Endothelial cell of umbilical vein (primary cell): Measurements from ENCODE around the gene CDKN2B-AS1. TPM values are rescaled to one million over a fixed set of nuclear protein-coding genes. Genes with fewer than 3 reads are reported as not detected.
A peak's percentile ranks its signal among the peaks of the same experiment; 100 is the strongest.

Source experiments
- BruUV-seq: library from RNA; stranded (reverse); fragments of 400-500 nt; replicated peaks from 2 replicates; lab custom pipeline; 2021; lab: Mats Ljungman, UMichigan
- CTCF ChIA-PET: fragments of 300-600, 350-600 bp; sonication (Branson Sonifier 250); formaldehyde crosslinking; loops from one replicate; lab custom pipeline; 2021; ENCODE audit warnings: antibody characterized with exemption, inconsistent platforms; lab: Charles Lee
- POLR2A ChIA-PET: fragments of 300-600, 350-600 bp; sonication (Branson Sonifier 250); formaldehyde crosslinking; loops from one replicate; lab custom pipeline; 2021; ENCODE audit warnings: antibody characterized with exemption, inconsistent platforms; lab: Charles Lee
- DNase-seq: peaks from one replicate; pipeline ENCODE4 v3.0.0-alpha.2; 2011; ENCODE audit warnings: low read depth, low spot score
- FAIRE-seq: peaks from 2 replicates; lab custom pipeline; 2011; peaks lifted over from hg19 to GRCh38; lab: Jason Lieb, UNC
- H2AFZ ChIP-seq: 2 replicates; pipeline ENCODE4 v1.6.0; 2012; ENCODE audit warnings: low read depth, low read length, control low read depth, inconsistent platforms
- H3K27ac ChIP-seq: 2 replicates; pipeline ENCODE4 v1.5.1; 2011; ENCODE audit warnings: low read depth, mild to moderate bottlenecking, control low read depth, low read length, moderate library complexity; ENCODE audit not compliant: insufficient read depth
- H3K27me3 ChIP-seq, 2 experiments: 2 replicates each; pipeline versions ENCODE4 v1.6.0 to v1.6.1; 2011; ENCODE audit warnings: low read length in 2 of 2, mixed read lengths in 1 of 2; ENCODE audit not compliant: control insufficient read depth in 2 of 2, insufficient read depth in 2 of 2
- H3K36me3 ChIP-seq, 2 experiments: 2 replicates in 1 of 2; 3 replicates in 1 of 2; pipeline ENCODE4 v1.5.1; 2011; ENCODE audit warnings: low read length in 2 of 2, mild to moderate bottlenecking in 1 of 2, moderate library complexity in 1 of 2; ENCODE audit not compliant: control insufficient read depth in 2 of 2, insufficient read depth in 2 of 2; ENCODE audit errors: extremely low read depth in 1 of 2
- H3K4me1 ChIP-seq: 3 replicates; pipeline ENCODE4 v1.5.1; 2011; ENCODE audit warnings: mild to moderate bottlenecking, low read length; ENCODE audit not compliant: control insufficient read depth, insufficient read depth; ENCODE audit errors: extremely low read depth
- H3K4me2 ChIP-seq: 2 replicates; pipeline ENCODE4 v1.6.1; 2011; ENCODE audit warnings: low read length, control low read depth, mixed read lengths; ENCODE audit not compliant: insufficient read depth
- H3K4me3 ChIP-seq, 3 experiments: fragments of 200-600 bp in 1 of 3; sonication (generic), shearing (Covaris generic) in 1 of 3; replicated peaks in 1 of 3; 2 replicates each; pipeline ENCODE4 v1.5.1; 2011 to 2016; ENCODE audit warnings: control low read depth in 3 of 3, low read length in 3 of 3, mild to moderate bottlenecking in 2 of 3, inconsistent platforms in 1 of 3, low read depth in 1 of 3, moderate library complexity in 1 of 3; ENCODE audit not compliant: insufficient read depth in 1 of 3
- H3K79me2 ChIP-seq: 2 replicates; pipeline ENCODE4 v1.6.0; 2012; ENCODE audit warnings: low read length, inconsistent platforms; ENCODE audit not compliant: control insufficient read depth, insufficient read depth
- H3K9ac ChIP-seq: replicated peaks from 2 replicates; pipeline ENCODE3; 2011; ENCODE audit warnings: low read length, control low read depth; ENCODE audit not compliant: insufficient read depth; ENCODE audit errors: extremely low read depth
- H3K9me1 ChIP-seq: replicated peaks from 3 replicates; pipeline ENCODE4 v1.6.0; 2011; ENCODE audit warnings: mild to moderate bottlenecking, low read length; ENCODE audit not compliant: control insufficient read depth, insufficient read depth; ENCODE audit errors: extremely low read depth
- H3K9me3 ChIP-seq: replicated peaks from 2 replicates; pipeline ENCODE4 v1.5.1; 2012; ENCODE audit warnings: low read length, inconsistent platforms; ENCODE audit not compliant: control insufficient read depth, insufficient read depth
- H4K20me1 ChIP-seq: replicated peaks from 2 replicates; pipeline ENCODE3; 2011; ENCODE audit warnings: mild to moderate bottlenecking, low read length; ENCODE audit not compliant: control insufficient read depth, insufficient read depth; ENCODE audit errors: extremely low read depth
- CTCF ChIP-seq, 2 donors: IDR thresholded peaks; 1 replicate in 1 of 2; 2 replicates in 1 of 2; pipeline ENCODE4 v1.5.1; 2011; ENCODE audit warnings: low read length in 2 of 2, mild to moderate bottlenecking in 2 of 2, moderate library complexity in 2 of 2, control low read depth in 1 of 2, inconsistent platforms in 1 of 2, low read depth in 1 of 2; ENCODE audit not compliant: insufficient read depth in 1 of 2; ENCODE audit errors: extremely low read depth in 1 of 2
- EZH2 ChIP-seq: IDR thresholded peaks from 2 replicates; pipeline ENCODE4 v1.6.1; 2012; ENCODE audit warnings: borderline replicate concordance, low read depth, mild to moderate bottlenecking, moderate library complexity, low read length, inconsistent platforms; ENCODE audit not compliant: severe bottlenecking
- FOS ChIP-seq: IDR thresholded peaks from 2 replicates; pipeline ENCODE4 v1.6.1; 2011; ENCODE audit warnings: mild to moderate bottlenecking, low read length, moderate library complexity, borderline replicate concordance; ENCODE audit not compliant: insufficient read depth
- GATA2 ChIP-seq: IDR thresholded peaks from 2 replicates; pipeline ENCODE4 v1.7.0; 2011; ENCODE audit warnings: low read depth, mild to moderate bottlenecking, moderate library complexity, mixed read lengths, low read length; ENCODE audit not compliant: insufficient read length, insufficient read depth
- JUN ChIP-seq: IDR thresholded peaks from 2 replicates; pipeline ENCODE4 v1.6.1; 2011; ENCODE audit warnings: borderline replicate concordance, low read depth; ENCODE audit not compliant: insufficient read length, insufficient read depth
- MAX ChIP-seq: IDR thresholded peaks from 2 replicates; pipeline ENCODE4 v1.6.1; 2011; ENCODE audit not compliant: insufficient read depth, insufficient read length
- MYC ChIP-seq: IDR thresholded peaks from one replicate; pipeline ENCODE4 v1.6.1; 2011; ENCODE audit warnings: mild to moderate bottlenecking, low read depth, low read length
- POLR2A ChIP-seq: IDR thresholded peaks from 2 replicates; pipeline ENCODE4 v1.6.1; 2012; ENCODE audit warnings: low read depth, mild to moderate bottlenecking, control low read depth, low read length
- POLR2AphosphoS5 ChIP-seq: IDR thresholded peaks from 2 replicates; pipeline ENCODE4 v1.6.1; 2012; ENCODE audit warnings: low read depth, mild to moderate bottlenecking, control low read depth, low read length, moderate library complexity; ENCODE audit not compliant: insufficient read depth
- dilution Hi-C: fragments of 300-500 bp; cut with MboI; formaldehyde crosslinking; loops from one replicate; pipeline ENCODE4 v1.15.0; 2019; ENCODE audit warnings: low sequenced_read_pairs; ENCODE audit not compliant: extremely low pct_ligation_motif_present
- intact Hi-C: fragments of 100-400 bp; cut with micrococcal nuclease; formaldehyde crosslinking; loops from one replicate; pipeline ENCODE4 v1.10.0; 2022
- polyA plus RNA-seq, 4 experiments: library from polyadenylated mRNA; depleted of rRNA in 3 of 4; stranded (reverse) in 3 of 4; unstranded in 1 of 4; fragments of >200 nt; gene quantifications; 2 replicates each; pipeline versions ENCODE4 v1.2.1 to v1.2.3, GENCODE V29; 2011 to 2012; ENCODE audit warnings: missing spikeins in 1 of 4
- total RNA-seq: library from RNA; stranded (reverse); gene quantifications from 2 replicates; pipeline ENCODE4 v1.2.3, GENCODE V29; 2021

CDKN2B-AS1 gene
- total and polyA plus RNA-seq, 2 donors (not counting 3 experiments of a cell fraction or from before 2014, with no cell fraction given), result 0.44 to 1.9 TPM

GRCh38 chr9:22053178-22053577 is 58.6 kb downstream of the CDKN2B-AS1 start:
- H3K27ac ChIP-seq, result peak overlapping the region; percentile 51
- ChIA-PET CTCF (interaction anchor here (0.7 to 5.2 kb wide), 12 partner anchors 9 to 240 kb away, joined by 3 to 28 read pairs (median 4); no protein-coding TSS in a partner anchor), POLR2A (no interaction called here)
- TF ChIP-seq MYC (no peak), GATA2 (no peak), POLR2A (no peak), CTCF (IDR thresholded peaks at IDR 0.05; ENCODE audit: extremely low read depth in 1 of 2, insufficient read depth in 1 of 2, low read depth in 1 of 2, low read length in 2 of 2) (no peak), JUN (no peak)
- H3K27me3 ChIP-seq, result no peaks in the 10 kb centered on the region
- peaks cover 35% of the 10 kb centered on the region for H3K4me1 ChIP-seq
- H3K36me3 ChIP-seq, result no peaks in the 10 kb centered on the region
- peak; percentile 69 for FAIRE-seq
- no peak for DNase-seq
- peak overlapping the region; percentile 26 for H2AFZ ChIP-seq
- dilution Hi-C loops (no loop called here), intact Hi-C loops (loop anchor here (5.0 kb wide), 2 partner anchors 49 to 159 kb away; no protein-coding TSS in a partner anchor)
- no peak overlapping the region for H3K4me3 ChIP-seq
- H3K4me2 ChIP-seq, result peak overlapping the region; percentile 31
- H3K9ac ChIP-seq, result no peak overlapping the region
- H3K9me3 ChIP-seq, result no peaks in the 10 kb centered on the region
- no TSS peak for BruUV-seq
- no peaks in the 10 kb centered on the region for H3K9me1 ChIP-seq
- no peaks in the 10 kb centered on the region for H3K79me2 ChIP-seq
- no peaks in the 10 kb centered on the region for H4K20me1 ChIP-seq

GRCh38 chr9:22054076-22054475 is 59.5 kb downstream of the CDKN2B-AS1 start:
- dilution Hi-C loops (no loop called here), intact Hi-C loops (loop anchor here (2.0 to 5.0 kb wide), 3 partner anchors 17 to 158 kb away; no protein-coding TSS in a partner anchor)
- no peaks in the 10 kb centered on the region for H3K9me3 ChIP-seq
- no peaks in the 10 kb centered on the region for H3K27me3 ChIP-seq
- BruUV-seq, result no TSS peak
- POLR2A ChIA-PET, result no interaction called here
- no peak overlapping the region for H3K9ac ChIP-seq
- H3K4me3 ChIP-seq, result no peak overlapping the region
- DNase-seq (no peak), FAIRE-seq (no peak)
- H3K79me2 ChIP-seq, result no peaks in the 10 kb centered on the region
- no peak overlapping the region for H2AFZ ChIP-seq
- H3K4me1 ChIP-seq, result peaks cover 35% of the 10 kb centered on the region
- H4K20me1 ChIP-seq, result no peaks in the 10 kb centered on the region
- no peak overlapping the region for H3K4me2 ChIP-seq
- no peak for TF ChIP-seq CTCF (IDR thresholded peaks at IDR 0.05; ENCODE audit: extremely low read depth in 1 of 2, insufficient read depth in 1 of 2, low read depth in 1 of 2, low read length in 2 of 2)
- no peak for TF ChIP-seq MAX
- no peak for TF ChIP-seq POLR2A
- no peak for TF ChIP-seq EZH2
- no peak for TF ChIP-seq FOS
- no peak for TF ChIP-seq GATA2
- TF ChIP-seq POLR2AphosphoS5, result no peak
- TF ChIP-seq MYC, result no peak
- no peak for TF ChIP-seq JUN
- no peak overlapping the region for H3K27ac ChIP-seq
- CTCF ChIA-PET, result interaction anchor here (1.1 to 5.2 kb wide), 7 partner anchors 10 to 241 kb away, joined by 3 to 28 read pairs (median 8); no protein-coding TSS in a partner anchor
- H3K9me1 ChIP-seq, result no peaks in the 10 kb centered on the region
- H3K36me3 ChIP-seq, result no peaks in the 10 kb centered on the region
